Measurements from ENCODE around the gene TUBGCP6.

TUBGCP6 gene

GRCh38 chr22:50271519-50271970 is 26.7 kb upstream of the TUBGCP6 start:
- Histone ChIP-seq H3K36me3 (ENCODE audit: insufficient read depth, low read length) (no peaks in the 10 kb centered on the region), H3K4me3 (ENCODE audit: low read length, poor library complexity, severe bottlenecking) (peak overlapping the region; percentile 59), H3F3A (ENCODE audit: low read depth) (no peaks in the 10 kb centered on the region), H3K27me3 (ENCODE audit: insufficient read depth, low read length, poor library complexity, severe bottlenecking) (no peaks in the 10 kb centered on the region), H2AFZ (ENCODE audit: low read length) (no peak overlapping the region), H3K79me2 (ENCODE audit: insufficient read depth, low read length) (no peaks in the 10 kb centered on the region), H3K4me2 (ENCODE audit: low read depth, low read length, poor library complexity, severe bottlenecking) (peak overlapping the region; percentile 64), H3K4me1 (ENCODE audit: insufficient read depth, low read length, poor library complexity, severe bottlenecking) (peaks cover 8% of the 10 kb centered on the region), H3K9me3 (ENCODE audit: insufficient read depth, low read depth, low read length) (no peaks in the 10 kb centered on the region), H4K20me1 (ENCODE audit: insufficient read depth, low read length, poor library complexity, severe bottlenecking) (no peaks in the 10 kb centered on the region), H3K9me2 (replicated peaks; ENCODE audit: low read depth, low read length) (no peaks in the 10 kb centered on the region), H3K9ac (ENCODE audit: low read depth, low read length, poor library complexity, severe bottlenecking) (no peak overlapping the region)
- TF ChIP-seq CTCF (conservative IDR thresholded peaks at IDR 0.05; ENCODE audit: low read length), result no peak
- TF ChIP-seq EZH2phosphoT487 (IDR thresholded peaks at IDR 0.05; ENCODE audit: borderline replicate concordance), result no peak

- Histone ChIP-seq H2AFZ (ENCODE audit: low read length) (no peak overlapping the region), H3K36me3 (ENCODE audit: insufficient read depth, low read length) (no peaks in the 10 kb centered on the region), H3K79me2 (ENCODE audit: insufficient read depth, low read length) (no peaks in the 10 kb centered on the region), H3K9me3 (ENCODE audit: insufficient read depth, low read depth, low read length) (no peaks in the 10 kb centered on the region; the same call in 1 of the 2 replicates), H3K4me3 (ENCODE audit: low read length, poor library complexity, severe bottlenecking) (peak overlapping the region; percentile 59), H3K4me1 (ENCODE audit: insufficient read depth, low read length, poor library complexity, severe bottlenecking) (peaks cover 8% of the 10 kb centered on the region), H3K4me2 (ENCODE audit: low read depth, low read length, poor library complexity, severe bottlenecking) (peak overlapping the region; percentile 64), H3F3A (ENCODE audit: low read depth) (no peaks in the 10 kb centered on the region), H4K20me1 (ENCODE audit: insufficient read depth, low read length, poor library complexity, severe bottlenecking) (no peaks in the 10 kb centered on the region), H3K27me3 (ENCODE audit: insufficient read depth, low read length, poor library complexity, severe bottlenecking) (no peaks in the 10 kb centered on the region), H3K9ac (ENCODE audit: low read depth, low read length, poor library complexity, severe bottlenecking) (no peak overlapping the region), H3K9me2 (replicated peaks; ENCODE audit: low read depth, low read length) (no peaks in the 10 kb centered on the region)
- no peak for TF ChIP-seq CTCF (conservative IDR thresholded peaks at IDR 0.05; ENCODE audit: low read length)
- TF ChIP-seq EZH2phosphoT487 (IDR thresholded peaks at IDR 0.05; ENCODE audit: borderline replicate concordance), result no peak
Observed at GRCh38 chr22:50270666-50271394, 26.0 kb upstream of the TUBGCP6 start.

GRCh38 chr22:50269970-50270665 is 25.3 kb upstream of the TUBGCP6 start, which contains the start of gene MAPK11:
MAPK11 (minus strand) TSS chr22:50270380; CDS start chr22:50270292, 88 bp downstream.
- no peaks in the 10 kb centered on the region for H3F3A ChIP-seq (ENCODE audit: low read depth)
- H3K9me3 ChIP-seq (ENCODE audit: insufficient read depth, low read depth, low read length), result no peaks in the 10 kb centered on the region; the same call in 1 of the 2 replicates
- peak within 1 kb of the TSS; percentile 59 for H3K4me3 ChIP-seq (ENCODE audit: low read length, poor library complexity, severe bottlenecking)
- no peaks in the 10 kb centered on the region for H3K79me2 ChIP-seq (ENCODE audit: insufficient read depth, low read length)
- H3K9me2 ChIP-seq (replicated peaks; ENCODE audit: low read depth, low read length), result no peaks in the 10 kb centered on the region
- peaks cover 8% of the 10 kb centered on the region for H3K4me1 ChIP-seq (ENCODE audit: insufficient read depth, low read length, poor library complexity, severe bottlenecking)
- no peaks in the 10 kb centered on the region for H3K36me3 ChIP-seq (ENCODE audit: insufficient read depth, low read length)
- peak within 1 kb of the TSS; percentile 64 for H3K4me2 ChIP-seq (ENCODE audit: low read depth, low read length, poor library complexity, severe bottlenecking)
- no peak within 1 kb of the TSS for H3K9ac ChIP-seq (ENCODE audit: low read depth, low read length, poor library complexity, severe bottlenecking)
- H2AFZ ChIP-seq (ENCODE audit: low read length), result no peak within 1 kb of the TSS
- no peaks in the 10 kb centered on the region for H4K20me1 ChIP-seq (ENCODE audit: insufficient read depth, low read length, poor library complexity, severe bottlenecking)
- TF ChIP-seq CTCF (conservative IDR thresholded peaks at IDR 0.05; ENCODE audit: low read length) (no peak), EZH2phosphoT487 (IDR thresholded peaks at IDR 0.05; ENCODE audit: borderline replicate concordance) (no peak)
- H3K27me3 ChIP-seq (ENCODE audit: insufficient read depth, low read length, poor library complexity, severe bottlenecking), result no peaks in the 10 kb centered on the region
